Endothelial cell (in vitro differentiated cells): ENCODE data around the gene PLPP1. TPM values are rescaled to one million over a fixed set of nuclear protein-coding genes. Genes with fewer than 3 reads are reported as not detected.

ENCODE experiments used
- DNase-seq: peaks from one replicate; pipeline ENCODE4 v3.0.0; 2021; ENCODE audit warnings: low spot score
- H3K27ac Mint-ChIP-seq: one replicate; pipeline ENCODE4 v1.8.0; 2021; ENCODE audit warnings: mixed read lengths, inconsistent platforms; ENCODE audit not compliant: unreplicated experiment
- H3K27me3 Mint-ChIP-seq: one replicate; pipeline ENCODE4 v1.8.0; 2021; ENCODE audit warnings: mild to moderate bottlenecking, moderate library complexity, mixed read lengths, inconsistent platforms; ENCODE audit not compliant: unreplicated experiment
- H3K36me3 Mint-ChIP-seq: one replicate; pipeline ENCODE4 v1.8.0; 2021; ENCODE audit warnings: mild to moderate bottlenecking, low read depth, mixed read lengths, inconsistent platforms; ENCODE audit not compliant: unreplicated experiment
- H3K4me1 Mint-ChIP-seq: one replicate; pipeline ENCODE4 v1.8.0; 2021; ENCODE audit warnings: mild to moderate bottlenecking, mixed read lengths, inconsistent platforms; ENCODE audit not compliant: unreplicated experiment
- H3K4me3 Mint-ChIP-seq: one replicate; pipeline ENCODE4 v1.8.0; 2021; ENCODE audit warnings: mild to moderate bottlenecking, mixed read lengths, inconsistent platforms; ENCODE audit not compliant: unreplicated experiment
- H3K9me3 Mint-ChIP-seq: one replicate; pipeline ENCODE4 v1.8.0; 2021; ENCODE audit warnings: mixed read lengths, inconsistent platforms; ENCODE audit not compliant: unreplicated experiment
- total RNA-seq: library from RNA; stranded (reverse); fragmentation: NEBNext Ultra II Directional; extraction: Animal tissue kit (Norgen Biotek cat#: 25700); gene quantifications from one replicate; pipeline ENCODE4 v1.2.1, GENCODE V29; 2021; ENCODE audit not compliant: unreplicated experiment
- TF ChIP-seq, protein P1 (sequence below): fragments of 200-600 bp; sonication (generic); IDR thresholded peaks from one replicate; pipeline ENCODE4 v1.5.0; 2021; ENCODE audit warnings: antibody characterized with exemption; ENCODE audit not compliant: unreplicated experiment

The PLPP1 gene
- total RNA-seq, 1 donor from 2014 or later, result 11.3 TPM

DNA sequence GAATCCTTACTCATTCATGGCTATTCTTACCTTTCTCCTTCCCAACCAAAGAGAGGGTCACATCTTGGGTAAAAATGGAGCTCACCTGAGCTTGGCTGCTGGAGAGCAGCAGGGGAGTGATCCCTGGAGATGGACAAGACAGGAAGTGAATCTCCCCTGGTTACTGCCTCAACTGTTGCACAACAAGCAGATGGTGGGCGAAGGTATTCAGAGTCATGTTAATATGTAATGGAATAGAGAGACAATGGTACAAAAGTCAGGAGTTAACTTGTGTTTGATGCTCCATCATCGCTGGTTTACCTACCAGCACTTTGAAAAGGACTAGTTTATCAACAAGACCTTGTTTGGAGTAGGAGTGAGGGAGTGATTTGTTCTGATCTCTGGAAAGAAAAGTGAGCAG, 13.0 kb upstream of the PLPP1 start:
- Mint-ChIP-seq H3K9me3 (no peaks in the 10 kb centered on the region), H3K4me3 (no peak overlapping the region), H3K36me3 (no peaks in the 10 kb centered on the region), H3K4me1 (no peaks in the 10 kb centered on the region), H3K27me3 (no peaks in the 10 kb centered on the region), H3K27ac (no peak overlapping the region)
- TF ChIP-seq, protein P1, sequence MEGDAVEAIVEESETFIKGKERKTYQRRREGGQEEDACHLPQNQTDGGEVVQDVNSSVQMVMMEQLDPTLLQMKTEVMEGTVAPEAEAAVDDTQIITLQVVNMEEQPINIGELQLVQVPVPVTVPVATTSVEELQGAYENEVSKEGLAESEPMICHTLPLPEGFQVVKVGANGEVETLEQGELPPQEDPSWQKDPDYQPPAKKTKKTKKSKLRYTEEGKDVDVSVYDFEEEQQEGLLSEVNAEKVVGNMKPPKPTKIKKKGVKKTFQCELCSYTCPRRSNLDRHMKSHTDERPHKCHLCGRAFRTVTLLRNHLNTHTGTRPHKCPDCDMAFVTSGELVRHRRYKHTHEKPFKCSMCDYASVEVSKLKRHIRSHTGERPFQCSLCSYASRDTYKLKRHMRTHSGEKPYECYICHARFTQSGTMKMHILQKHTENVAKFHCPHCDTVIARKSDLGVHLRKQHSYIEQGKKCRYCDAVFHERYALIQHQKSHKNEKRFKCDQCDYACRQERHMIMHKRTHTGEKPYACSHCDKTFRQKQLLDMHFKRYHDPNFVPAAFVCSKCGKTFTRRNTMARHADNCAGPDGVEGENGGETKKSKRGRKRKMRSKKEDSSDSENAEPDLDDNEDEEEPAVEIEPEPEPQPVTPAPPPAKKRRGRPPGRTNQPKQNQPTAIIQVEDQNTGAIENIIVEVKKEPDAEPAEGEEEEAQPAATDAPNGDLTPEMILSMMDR, result no peak
- no peak for DNase-seq

DNA sequence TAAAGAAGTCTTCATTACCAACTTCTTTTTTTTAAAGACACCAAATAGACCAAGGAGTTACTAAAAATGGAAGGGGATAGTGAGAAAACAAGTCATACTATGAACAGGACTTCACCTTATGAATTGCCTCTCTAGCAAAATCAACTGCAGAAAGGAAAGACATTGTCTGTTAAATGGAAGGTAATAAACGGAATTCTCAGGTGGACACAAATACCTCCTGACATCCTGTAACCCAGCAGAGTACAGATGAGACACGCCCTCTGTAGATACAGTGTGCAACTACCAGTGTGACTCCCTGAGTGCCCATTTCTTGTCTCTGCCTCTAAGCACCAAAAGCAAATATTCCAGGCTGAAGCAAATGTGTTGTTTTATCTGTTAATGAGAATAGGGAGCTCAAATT, 12.2 kb upstream of the PLPP1 start:
- TF ChIP-seq, protein P1, result no peak
- DNase-seq, result no peak
- H3K36me3 Mint-ChIP-seq, result no peaks in the 10 kb centered on the region
- no peaks in the 10 kb centered on the region for H3K4me1 Mint-ChIP-seq
- H3K4me3 Mint-ChIP-seq, result no peak overlapping the region
- H3K27me3 Mint-ChIP-seq, result no peaks in the 10 kb centered on the region
- H3K9me3 Mint-ChIP-seq, result no peaks in the 10 kb centered on the region
- H3K27ac Mint-ChIP-seq, result no peak overlapping the region

- DNase-seq, result no peak
- no peaks in the 10 kb centered on the region for H3K9me3 Mint-ChIP-seq
- no peak overlapping the region for H3K27ac Mint-ChIP-seq
- no peaks in the 10 kb centered on the region for H3K27me3 Mint-ChIP-seq
- H3K36me3 Mint-ChIP-seq, result no peaks in the 10 kb centered on the region
- TF ChIP-seq, protein P1, result no peak
- no peak overlapping the region for H3K4me3 Mint-ChIP-seq
- no peaks in the 10 kb centered on the region for H3K4me1 Mint-ChIP-seq
These were observed 9.6 kb upstream of the PLPP1 start for GRCh38 chr5:55544341-55544740.

- TF ChIP-seq, protein P1, result no peak
- no peak overlapping the region for H3K4me3 Mint-ChIP-seq
- no peaks in the 10 kb centered on the region for H3K9me3 Mint-ChIP-seq
- no peak overlapping the region for H3K27ac Mint-ChIP-seq
- H3K36me3 Mint-ChIP-seq, result no peaks in the 10 kb centered on the region
- H3K27me3 Mint-ChIP-seq, result no peaks in the 10 kb centered on the region
- DNase-seq, result no peak
- H3K4me1 Mint-ChIP-seq, result no peaks in the 10 kb centered on the region
These were observed 6.4 kb upstream of the PLPP1 start for GRCh38 chr5:55541056-55541635.

- Mint-ChIP-seq H3K27me3 (peaks cover 2% of the 10 kb centered on the region), H3K4me3 (no peak overlapping the region), H3K4me1 (peaks cover 2% of the 10 kb centered on the region), H3K27ac (no peak overlapping the region), H3K36me3 (peaks cover under 1% of the 10 kb centered on the region), H3K9me3 (no peaks in the 10 kb centered on the region)
- no peak for DNase-seq
- TF ChIP-seq, protein P1, result no peak
These were observed 5.8 kb upstream of the PLPP1 start for GRCh38 chr5:55540525-55540924.
